Upper lobe of left lung (tissue), 6 donors: ENCODE data around the gene RBMS1. TPM values are rescaled to one million over a fixed set of nuclear protein-coding genes. Genes with fewer than 3 reads are reported as not detected.

ENCODE experiments used
- ATAC-seq, 2 donors: fragments of 200-7000 bp; cut with Tn5 transposase; one replicate each; pipeline ENCODE4 v1.9.1; 2022; ENCODE audit warnings: mild to moderate bottlenecking in 2 of 2, moderate library complexity in 2 of 2; ENCODE audit not compliant: low FRiP score in 2 of 2
- DNase-seq, 2 donors: peaks; one replicate each; pipeline ENCODE4 v3.0.0-alpha.2; 2019 to 2020
- H3K27ac ChIP-seq, 4 donors: fragments of 200-600 bp; sonication (generic); one replicate each; pipeline ENCODE4 v1.5.1; 2016 to 2019
- H3K27me3 ChIP-seq, 4 donors: fragments of 200-600 bp; sonication (generic); one replicate each; pipeline ENCODE4 v1.5.1; 2017 to 2019
- H3K36me3 ChIP-seq, 4 donors: fragments of 200-600 bp; sonication (generic); one replicate each; pipeline ENCODE4 v1.5.1; 2016 to 2019
- H3K4me1 ChIP-seq, 4 donors: fragments of 200-600 bp; sonication (generic); one replicate each; pipeline ENCODE4 v1.5.1; 2018 to 2019
- H3K4me3 ChIP-seq, 4 donors: fragments of 200-600 bp; sonication (generic); one replicate each; pipeline ENCODE4 v1.5.1; 2017 to 2019; ENCODE audit warnings: mild to moderate bottlenecking in 2 of 4, moderate library complexity in 1 of 4
- H3K9me3 ChIP-seq, 4 donors: fragments of 200-600 bp; sonication (generic); one replicate each; pipeline ENCODE4 v1.5.1; 2018 to 2019
- EP300 ChIP-seq, 4 donors: sonication (generic); formaldehyde crosslinking; IDR thresholded peaks; one replicate each; pipeline ENCODE4 v1.5.1; 2017; ENCODE audit warnings: antibody characterized with exemption in 4 of 4, control low read depth in 2 of 4
- POLR2A ChIP-seq, 4 donors: fragments of 450-650 bp; IDR thresholded peaks; one replicate each; pipeline ENCODE4 v1.5.1; 2016 to 2017; ENCODE audit warnings: antibody characterized with exemption in 4 of 4, mild to moderate bottlenecking in 2 of 4
- POLR2AphosphoS5 ChIP-seq, 2 donors: sonication (generic); formaldehyde crosslinking; IDR thresholded peaks; one replicate each; pipeline ENCODE4 v1.5.1; 2017; ENCODE audit warnings: antibody characterized with exemption in 2 of 2
- WGBS, 2 donors: methylation state at CpG; one replicate each; pipeline ENCODE4 v1.1.5; 2017 to 2018; 5-methylcytosine and 5-hydroxymethylcytosine counted together
- total RNA-seq, 6 donors: library from RNA; depleted of rRNA in 4 of 6; stranded (reverse); fragments of >200 nt in 4 of 6; gene quantifications; one replicate each; pipeline versions ENCODE4 v1.1.0 to v1.2.1, GENCODE V29; 2016 to 2021
- TF ChIP-seq, protein P1 (sequence below), 6 experiments: fragments of 450-650 bp in 4 of 6; fragments of 200-600 bp in 2 of 6; sonication (generic) in 2 of 6; IDR thresholded peaks; one replicate each; pipeline ENCODE4 v1.5.1; 2016 to 2019; ENCODE audit warnings: antibody characterized with exemption in 6 of 6
- donor health status: DM: no; HTN: no; CAD: no; lungs with moderate emphysema.
- donor health status: DM: no; HTN: yes; CAD: no; lungs with severe emphysema.

RBMS1 gene
- total RNA-seq, 6 donors from 2014 or later: 81.3 to 125 (median 95.4) TPM

DNA sequence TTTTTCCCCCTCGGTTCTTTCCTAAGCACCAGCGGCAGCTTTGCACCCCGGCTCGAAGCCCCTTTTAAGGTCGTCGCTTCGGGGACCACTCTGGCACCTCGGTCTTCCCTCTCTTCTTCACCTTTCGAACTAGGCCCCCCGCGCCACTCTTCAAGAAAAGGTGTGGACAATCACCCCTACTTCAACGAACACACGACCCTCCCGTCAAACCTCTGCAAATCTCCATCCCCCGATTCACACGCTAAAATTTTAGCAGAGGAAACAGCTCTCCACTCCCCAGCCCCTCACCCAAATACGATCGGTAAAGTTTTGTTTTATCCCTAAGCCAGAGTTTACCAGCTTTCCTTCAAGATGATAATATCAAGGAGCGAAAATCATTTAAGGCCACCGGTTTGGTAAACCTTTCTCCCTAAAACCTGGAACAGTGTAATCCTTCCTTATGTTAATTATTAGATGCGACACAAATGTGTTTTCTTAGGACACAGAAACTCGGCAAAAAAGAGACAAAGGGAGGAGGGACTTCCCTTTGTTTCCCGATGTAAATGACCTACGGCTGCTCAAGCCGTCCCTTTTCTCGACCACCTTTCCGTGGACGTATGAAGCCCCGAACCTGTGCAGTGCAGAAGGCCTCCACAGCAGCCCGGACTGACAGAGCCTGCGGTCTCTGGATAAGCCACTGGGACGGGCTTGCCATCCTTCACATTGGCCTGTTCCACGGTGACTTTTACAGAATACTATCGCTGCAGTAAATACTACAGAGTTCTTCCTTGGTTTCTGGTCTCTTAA lies 85.2 kb downstream of the RBMS1 start:
- ATAC-seq: no peak
- Histone ChIP-seq H3K27ac (peak overlapping the region; percentile 84 to 99 (median 96)), H3K4me3 (peak overlapping the region in 3 of 4 donors; percentile 66 to 95 (median 94)), H3K27me3 (no peaks in the 10 kb centered on the region), H3K36me3 (no peaks in the 10 kb centered on the region), H3K4me1 (peaks cover 54 to 60% (median 57%) of the 10 kb centered on the region in 4 donors), H3K9me3 (no peaks in the 10 kb centered on the region)
- WGBS, 2 donors: 57 to 58% methylated on average over 32 to 34 of the region's 34 CpGs
- DNase-seq: no peak
- TF ChIP-seq, protein P1, sequence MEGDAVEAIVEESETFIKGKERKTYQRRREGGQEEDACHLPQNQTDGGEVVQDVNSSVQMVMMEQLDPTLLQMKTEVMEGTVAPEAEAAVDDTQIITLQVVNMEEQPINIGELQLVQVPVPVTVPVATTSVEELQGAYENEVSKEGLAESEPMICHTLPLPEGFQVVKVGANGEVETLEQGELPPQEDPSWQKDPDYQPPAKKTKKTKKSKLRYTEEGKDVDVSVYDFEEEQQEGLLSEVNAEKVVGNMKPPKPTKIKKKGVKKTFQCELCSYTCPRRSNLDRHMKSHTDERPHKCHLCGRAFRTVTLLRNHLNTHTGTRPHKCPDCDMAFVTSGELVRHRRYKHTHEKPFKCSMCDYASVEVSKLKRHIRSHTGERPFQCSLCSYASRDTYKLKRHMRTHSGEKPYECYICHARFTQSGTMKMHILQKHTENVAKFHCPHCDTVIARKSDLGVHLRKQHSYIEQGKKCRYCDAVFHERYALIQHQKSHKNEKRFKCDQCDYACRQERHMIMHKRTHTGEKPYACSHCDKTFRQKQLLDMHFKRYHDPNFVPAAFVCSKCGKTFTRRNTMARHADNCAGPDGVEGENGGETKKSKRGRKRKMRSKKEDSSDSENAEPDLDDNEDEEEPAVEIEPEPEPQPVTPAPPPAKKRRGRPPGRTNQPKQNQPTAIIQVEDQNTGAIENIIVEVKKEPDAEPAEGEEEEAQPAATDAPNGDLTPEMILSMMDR (IDR thresholded peaks at IDR 0.05): no peak
- no peak for TF ChIP-seq POLR2AphosphoS5 (IDR thresholded peaks at IDR 0.05)
- no peak for TF ChIP-seq POLR2A (IDR thresholded peaks at IDR 0.05)
- TF ChIP-seq EP300 (IDR thresholded peaks at IDR 0.05): no peak

DNA sequence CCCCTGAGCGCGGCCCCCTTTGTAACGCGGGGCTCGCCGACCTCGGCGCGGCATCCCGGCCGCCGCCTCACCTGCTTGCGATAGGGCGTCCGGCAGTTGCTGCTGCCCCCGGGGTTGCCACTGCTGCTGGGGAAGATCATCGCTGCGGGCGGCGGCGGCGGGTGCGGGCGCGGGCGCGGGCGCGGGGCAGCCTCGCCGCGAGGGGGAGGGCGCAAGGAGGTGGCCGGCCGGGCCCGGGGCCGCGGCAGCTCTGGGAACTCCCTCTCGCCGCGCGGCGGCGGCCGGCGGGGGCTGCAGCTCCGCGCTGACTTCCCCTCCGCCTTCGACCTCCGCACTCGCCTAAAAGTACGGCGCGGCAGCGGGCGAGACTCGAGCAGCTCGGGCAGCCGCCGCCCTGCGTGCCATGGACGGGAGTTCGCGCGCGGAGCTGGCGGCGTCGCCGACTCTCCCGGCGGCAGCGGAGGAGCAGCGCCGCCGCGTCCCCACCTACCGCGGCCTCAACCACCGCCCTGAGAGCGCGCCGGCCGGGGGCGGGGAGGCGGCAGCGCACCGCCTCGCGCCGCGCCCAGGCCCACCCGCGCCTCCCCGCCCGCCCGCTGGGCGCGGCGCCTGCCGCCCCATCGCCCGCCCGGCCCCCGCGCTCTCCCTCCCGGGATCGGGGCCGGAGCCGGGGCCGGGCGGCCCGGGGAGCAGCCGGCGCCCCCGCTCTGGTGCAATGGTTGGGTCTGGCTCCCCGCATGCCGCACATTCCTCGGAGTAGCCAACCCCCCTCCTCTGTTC lies 86.0 kb downstream of the RBMS1 start:
- Histone ChIP-seq H3K9me3 (no peaks in the 10 kb centered on the region), H3K4me1 (peaks cover 62 to 67% (median 64%) of the 10 kb centered on the region in 4 donors), H3K27me3 (no peaks in the 10 kb centered on the region), H3K27ac (peak overlapping the region; percentile 96 to 99 (median 98)), H3K36me3 (no peaks in the 10 kb centered on the region), H3K4me3 (peak overlapping the region; percentile 66 to 95 (median 94))
- WGBS, 2 donors: 1 to 7% methylated on average over 5 to 35 of the region's 120 CpGs
- DNase-seq (peak; percentile 61 to 95), ATAC-seq (peak; percentile 80 to 86)
- TF ChIP-seq, protein P1 (IDR thresholded peaks at IDR 0.05): peak; percentile 12 to 75 (median 62)
- TF ChIP-seq POLR2A (IDR thresholded peaks at IDR 0.05): peak in 3 of 4 donors; percentile 58 to 85 (median 67)
- TF ChIP-seq EP300 (IDR thresholded peaks at IDR 0.05): no peak
- TF ChIP-seq POLR2AphosphoS5 (IDR thresholded peaks at IDR 0.05): peak; percentile 43 to 60

DNA sequence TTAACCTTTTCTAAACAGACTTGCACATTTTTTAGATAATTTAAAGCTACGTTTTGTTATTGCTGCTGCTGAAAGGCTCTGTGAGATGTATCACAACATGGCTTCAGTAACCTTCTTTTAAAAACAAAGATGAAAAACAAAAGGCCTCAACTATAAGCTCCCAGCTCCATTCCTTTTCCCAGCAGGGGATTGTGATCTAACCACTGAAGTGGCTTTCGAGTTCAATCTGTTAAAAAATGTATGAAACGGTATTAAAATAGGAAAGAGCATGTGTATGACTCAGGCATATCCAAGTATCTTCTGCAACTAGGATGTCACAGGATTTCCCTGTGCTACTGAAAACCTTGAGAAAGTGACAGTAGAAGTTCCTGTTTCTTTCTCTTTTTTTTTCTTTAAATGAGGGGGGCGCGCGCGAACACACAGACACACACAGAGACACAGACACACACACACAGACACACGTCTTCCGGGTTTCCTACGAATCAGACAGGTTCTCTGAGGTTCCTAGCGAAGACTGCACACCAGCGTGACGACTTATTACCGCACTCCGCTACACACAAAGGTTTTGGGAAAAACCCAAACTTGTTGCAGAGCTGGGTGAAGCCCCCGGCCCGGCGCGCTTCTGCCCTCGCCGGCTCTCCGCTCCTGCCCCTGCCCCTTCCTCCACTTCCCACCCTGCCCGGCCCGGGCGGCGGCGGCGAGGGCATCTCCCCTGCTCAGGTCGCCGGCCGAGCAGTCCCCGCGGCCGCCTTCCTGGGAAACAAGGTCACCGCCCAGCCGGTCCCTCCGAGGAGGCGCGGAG lies 86.8 kb downstream of the RBMS1 start:
- TF ChIP-seq, protein P1 (IDR thresholded peaks at IDR 0.05): no peak
- TF ChIP-seq POLR2AphosphoS5 (IDR thresholded peaks at IDR 0.05): peak in 1 of 2 donors; percentile 67
- TF ChIP-seq EP300 (IDR thresholded peaks at IDR 0.05): peak in 1 of 4 donors; percentile 23
- peak in 2 of 4 donors; percentile 61 to 71 for TF ChIP-seq POLR2A (IDR thresholded peaks at IDR 0.05)
- DNase-seq (peak; percentile 80 to 92), ATAC-seq (peak; percentile 66 to 75)
- peak overlapping the region; percentile 96 to 99 (median 98) for H3K27ac ChIP-seq
- 0 to 1% methylated on average over 24 to 26 of the region's 39 CpGs for WGBS, 2 donors
- peaks cover 60 to 70% (median 67%) of the 10 kb centered on the region in 4 donors for H3K4me1 ChIP-seq
- H3K9me3 ChIP-seq: no peaks in the 10 kb centered on the region
- H3K27me3 ChIP-seq: no peaks in the 10 kb centered on the region
- H3K36me3 ChIP-seq: no peaks in the 10 kb centered on the region
- peak overlapping the region; percentile 66 to 95 (median 94) for H3K4me3 ChIP-seq

DNA sequence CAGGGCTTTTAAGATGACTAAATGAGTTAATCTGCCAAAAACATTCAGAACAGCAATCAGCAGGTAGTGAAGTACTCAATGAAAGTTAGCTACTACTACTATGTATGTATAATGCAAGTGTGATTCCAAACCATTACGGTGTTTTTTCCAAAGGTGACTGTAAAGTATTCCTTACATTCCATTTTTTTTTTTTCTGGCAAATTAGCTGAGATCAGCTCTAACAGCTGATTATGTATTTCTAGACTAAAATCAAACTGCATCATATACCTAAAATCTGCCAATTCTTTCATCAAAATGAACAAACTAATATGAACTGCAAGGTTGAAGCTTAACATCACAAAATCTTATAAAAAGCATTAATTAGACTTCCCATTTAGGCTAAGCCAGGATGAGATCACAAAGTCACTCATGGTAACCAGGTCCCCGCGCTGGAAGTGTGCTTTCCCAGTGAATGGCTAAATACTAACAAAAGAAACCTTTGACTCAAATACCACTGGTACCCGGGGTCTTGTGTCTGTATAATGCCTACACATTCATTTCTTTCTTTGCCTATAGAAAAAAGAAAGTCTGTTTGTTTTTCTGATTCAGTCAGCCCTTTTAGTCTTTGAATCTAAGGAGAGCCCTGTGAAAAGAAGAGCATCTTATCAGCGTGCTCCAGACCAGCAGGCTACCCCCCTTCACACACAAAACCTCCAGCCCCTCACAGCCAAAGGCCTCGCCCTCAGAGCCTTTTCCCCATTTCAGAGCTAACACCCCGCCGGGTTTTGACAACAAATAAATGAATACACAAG lies 88.3 kb downstream of the RBMS1 start:
- Histone ChIP-seq H3K36me3 (no peaks in the 10 kb centered on the region), H3K4me3 (peak overlapping the region; percentile 17 to 95 (median 80)), H3K4me1 (peaks cover 48 to 71% (median 67%) of the 10 kb centered on the region in 4 donors), H3K27me3 (no peaks in the 10 kb centered on the region), H3K9me3 (no peaks in the 10 kb centered on the region), H3K27ac (peak overlapping the region; percentile 96 to 99 (median 98))
- no peak for DNase-seq
- no peak for TF ChIP-seq POLR2A (IDR thresholded peaks at IDR 0.05)
- TF ChIP-seq POLR2AphosphoS5 (IDR thresholded peaks at IDR 0.05): no peak
- TF ChIP-seq EP300 (IDR thresholded peaks at IDR 0.05): no peak
- TF ChIP-seq, protein P1 (IDR thresholded peaks at IDR 0.05): no peak
- ATAC-seq: no peak
- 39 to 47% methylated on average over 8 of the region's 8 CpGs for WGBS, 2 donors
